AML-193 (cell line): Measurements from ENCODE around the gene LYPD6B.

Experiments
- DNase-seq, 2 experiments: peaks; one replicate each; lab custom pipeline; 2025; lab: John Stamatoyannopoulos, UW

LYPD6B gene

GRCh38 chr2:149042881-149043280 lies 4.4 kb downstream of the LYPD6B start:
- DNase-seq: no peak

GRCh38 chr2:149044500-149044899 lies 6.0 kb downstream of the LYPD6B start:
- DNase-seq: no peak

GRCh38 chr2:149047118-149047517 lies 8.6 kb downstream of the LYPD6B start:
- no peak for DNase-seq

- DNase-seq: no peak
Measured at GRCh38 chr2:149049142-149049541, 10.6 kb downstream of the LYPD6B start.

- DNase-seq: no peak
Measured at GRCh38 chr2:149050188-149050587, 11.7 kb downstream of the LYPD6B start.

GRCh38 chr2:149055751-149056150 lies 17.3 kb downstream of the LYPD6B start:
- no peak for DNase-seq

- no peak for DNase-seq
Measured at GRCh38 chr2:149056541-149057255, 18.2 kb downstream of the LYPD6B start.

- DNase-seq: no peak
Measured at GRCh38 chr2:149057401-149057800, 18.9 kb downstream of the LYPD6B start.

GRCh38 chr2:149058936-149059335 lies 20.4 kb downstream of the LYPD6B start:
- no peak for DNase-seq

- no peak for DNase-seq
Measured at GRCh38 chr2:149059822-149060221, 21.3 kb downstream of the LYPD6B start.

- no peak for DNase-seq
Measured at GRCh38 chr2:149061133-149061745, 22.7 kb downstream of the LYPD6B start.

- DNase-seq: no peak
Measured at GRCh38 chr2:149062531-149062930, 24.0 kb downstream of the LYPD6B start.

GRCh38 chr2:149063177-149063576 lies 24.7 kb downstream of the LYPD6B start:
- DNase-seq: no peak

- DNase-seq: no peak
Measured at GRCh38 chr2:149064365-149064841, 25.9 kb downstream of the LYPD6B start.

- DNase-seq: no peak
Measured at GRCh38 chr2:149064856-149065630, 26.5 kb downstream of the LYPD6B start.

- DNase-seq: no peak
Measured at GRCh38 chr2:149068225-149068995, 29.9 kb downstream of the LYPD6B start.

GRCh38 chr2:149068996-149069888 lies 30.7 kb downstream of the LYPD6B start:
- DNase-seq: peak; percentile 78 to 82

- no peak for DNase-seq
Measured at GRCh38 chr2:149070681-149071320, 32.3 kb downstream of the LYPD6B start.

- no peak for DNase-seq
Measured at GRCh38 chr2:149075105-149075504, 36.6 kb downstream of the LYPD6B start.

GRCh38 chr2:149075853-149076252 lies 37.4 kb downstream of the LYPD6B start:
- no peak for DNase-seq
